ENCODE data around the gene DHX30. TPM values are rescaled to one million over a fixed set of nuclear protein-coding genes. Genes with fewer than 3 reads are reported as not detected.
"Not testable (repeated sequence)": the region's sequence is repeated elsewhere in the genome, so short reads cannot be mapped to it uniquely, and the experiment has no call there.

Gene DHX30, protein sequence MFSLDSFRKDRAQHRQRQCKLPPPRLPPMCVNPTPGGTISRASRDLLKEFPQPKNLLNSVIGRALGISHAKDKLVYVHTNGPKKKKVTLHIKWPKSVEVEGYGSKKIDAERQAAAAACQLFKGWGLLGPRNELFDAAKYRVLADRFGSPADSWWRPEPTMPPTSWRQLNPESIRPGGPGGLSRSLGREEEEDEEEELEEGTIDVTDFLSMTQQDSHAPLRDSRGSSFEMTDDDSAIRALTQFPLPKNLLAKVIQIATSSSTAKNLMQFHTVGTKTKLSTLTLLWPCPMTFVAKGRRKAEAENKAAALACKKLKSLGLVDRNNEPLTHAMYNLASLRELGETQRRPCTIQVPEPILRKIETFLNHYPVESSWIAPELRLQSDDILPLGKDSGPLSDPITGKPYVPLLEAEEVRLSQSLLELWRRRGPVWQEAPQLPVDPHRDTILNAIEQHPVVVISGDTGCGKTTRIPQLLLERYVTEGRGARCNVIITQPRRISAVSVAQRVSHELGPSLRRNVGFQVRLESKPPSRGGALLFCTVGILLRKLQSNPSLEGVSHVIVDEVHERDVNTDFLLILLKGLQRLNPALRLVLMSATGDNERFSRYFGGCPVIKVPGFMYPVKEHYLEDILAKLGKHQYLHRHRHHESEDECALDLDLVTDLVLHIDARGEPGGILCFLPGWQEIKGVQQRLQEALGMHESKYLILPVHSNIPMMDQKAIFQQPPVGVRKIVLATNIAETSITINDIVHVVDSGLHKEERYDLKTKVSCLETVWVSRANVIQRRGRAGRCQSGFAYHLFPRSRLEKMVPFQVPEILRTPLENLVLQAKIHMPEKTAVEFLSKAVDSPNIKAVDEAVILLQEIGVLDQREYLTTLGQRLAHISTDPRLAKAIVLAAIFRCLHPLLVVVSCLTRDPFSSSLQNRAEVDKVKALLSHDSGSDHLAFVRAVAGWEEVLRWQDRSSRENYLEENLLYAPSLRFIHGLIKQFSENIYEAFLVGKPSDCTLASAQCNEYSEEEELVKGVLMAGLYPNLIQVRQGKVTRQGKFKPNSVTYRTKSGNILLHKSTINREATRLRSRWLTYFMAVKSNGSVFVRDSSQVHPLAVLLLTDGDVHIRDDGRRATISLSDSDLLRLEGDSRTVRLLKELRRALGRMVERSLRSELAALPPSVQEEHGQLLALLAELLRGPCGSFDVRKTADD
- total RNA-seq (ENCODE audit: low replicate concordance): 64.2 and 99.5 TPM in 2 replicates
- long read RNA-seq, full-length matches to known transcripts: 31 of 78 reads
- long read RNA-seq, partial matches to known transcripts: 40 of 78 reads
- long read RNA-seq, other reads (novel, unspliced or antisense): 7 of 78 reads

DNA sequence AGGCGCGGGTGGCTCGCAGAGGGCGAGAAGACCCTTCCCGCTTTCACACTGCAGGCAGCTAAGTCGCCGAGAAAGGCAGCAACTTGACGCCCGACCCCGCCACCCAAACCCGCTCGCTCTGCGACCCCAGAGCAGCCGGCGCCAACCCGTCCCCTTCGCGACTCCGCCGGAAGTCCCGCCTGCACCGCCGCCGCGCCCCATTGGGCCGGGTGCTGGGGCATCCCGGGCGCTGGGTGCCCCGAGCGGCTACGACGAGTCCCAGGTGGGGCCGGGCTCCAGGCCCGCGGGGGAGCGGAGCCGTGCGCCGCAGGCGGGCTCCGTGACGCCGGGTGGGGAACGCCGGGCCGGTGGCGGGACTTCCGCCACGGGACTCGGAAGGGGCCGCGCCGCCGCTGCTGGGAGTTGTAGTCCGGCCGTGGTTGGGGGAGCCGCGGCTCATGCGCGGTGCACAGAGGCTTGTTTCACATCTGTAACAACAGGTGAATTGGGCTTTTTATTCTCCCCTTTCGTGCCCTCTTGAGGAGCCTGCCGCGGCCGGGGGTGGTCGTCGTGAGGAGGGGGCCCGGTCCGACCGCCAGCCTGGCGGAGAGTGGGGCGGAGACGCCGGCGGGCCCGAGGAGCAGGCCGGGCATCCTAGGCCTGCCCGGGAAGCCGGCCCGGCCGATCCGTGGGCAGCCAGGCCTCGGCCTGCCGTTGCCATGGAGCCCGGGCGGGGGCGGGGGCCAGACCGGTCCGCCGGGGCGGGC is at the start of gene DHX30:
DHX30 (plus strand) TSS at position 405 of the 746 bp plus-strand sequence. CDS start 7,546 bp downstream, outside the sequence.
- DNase-seq (ENCODE audit: extremely low spot score, unreplicated experiment): peak; percentile 88
- Mint-ChIP-seq H3K4me3 (peak within 1 kb of the TSS; percentile 99), H3K27me3 (no peaks in the 10 kb centered on the region), H3K27ac (peak within 1 kb of the TSS; percentile 98), H3K4me1 (ENCODE audit: unreplicated experiment) (peaks cover 16% of the 10 kb centered on the region), H3K36me3 (peaks cover 3% of the 10 kb centered on the region), H3K9me3 (no peaks in the 10 kb centered on the region)
- TF ChIP-seq, protein P1, sequence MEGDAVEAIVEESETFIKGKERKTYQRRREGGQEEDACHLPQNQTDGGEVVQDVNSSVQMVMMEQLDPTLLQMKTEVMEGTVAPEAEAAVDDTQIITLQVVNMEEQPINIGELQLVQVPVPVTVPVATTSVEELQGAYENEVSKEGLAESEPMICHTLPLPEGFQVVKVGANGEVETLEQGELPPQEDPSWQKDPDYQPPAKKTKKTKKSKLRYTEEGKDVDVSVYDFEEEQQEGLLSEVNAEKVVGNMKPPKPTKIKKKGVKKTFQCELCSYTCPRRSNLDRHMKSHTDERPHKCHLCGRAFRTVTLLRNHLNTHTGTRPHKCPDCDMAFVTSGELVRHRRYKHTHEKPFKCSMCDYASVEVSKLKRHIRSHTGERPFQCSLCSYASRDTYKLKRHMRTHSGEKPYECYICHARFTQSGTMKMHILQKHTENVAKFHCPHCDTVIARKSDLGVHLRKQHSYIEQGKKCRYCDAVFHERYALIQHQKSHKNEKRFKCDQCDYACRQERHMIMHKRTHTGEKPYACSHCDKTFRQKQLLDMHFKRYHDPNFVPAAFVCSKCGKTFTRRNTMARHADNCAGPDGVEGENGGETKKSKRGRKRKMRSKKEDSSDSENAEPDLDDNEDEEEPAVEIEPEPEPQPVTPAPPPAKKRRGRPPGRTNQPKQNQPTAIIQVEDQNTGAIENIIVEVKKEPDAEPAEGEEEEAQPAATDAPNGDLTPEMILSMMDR (conservative IDR thresholded peaks at IDR 0.05): no peak

DNA sequence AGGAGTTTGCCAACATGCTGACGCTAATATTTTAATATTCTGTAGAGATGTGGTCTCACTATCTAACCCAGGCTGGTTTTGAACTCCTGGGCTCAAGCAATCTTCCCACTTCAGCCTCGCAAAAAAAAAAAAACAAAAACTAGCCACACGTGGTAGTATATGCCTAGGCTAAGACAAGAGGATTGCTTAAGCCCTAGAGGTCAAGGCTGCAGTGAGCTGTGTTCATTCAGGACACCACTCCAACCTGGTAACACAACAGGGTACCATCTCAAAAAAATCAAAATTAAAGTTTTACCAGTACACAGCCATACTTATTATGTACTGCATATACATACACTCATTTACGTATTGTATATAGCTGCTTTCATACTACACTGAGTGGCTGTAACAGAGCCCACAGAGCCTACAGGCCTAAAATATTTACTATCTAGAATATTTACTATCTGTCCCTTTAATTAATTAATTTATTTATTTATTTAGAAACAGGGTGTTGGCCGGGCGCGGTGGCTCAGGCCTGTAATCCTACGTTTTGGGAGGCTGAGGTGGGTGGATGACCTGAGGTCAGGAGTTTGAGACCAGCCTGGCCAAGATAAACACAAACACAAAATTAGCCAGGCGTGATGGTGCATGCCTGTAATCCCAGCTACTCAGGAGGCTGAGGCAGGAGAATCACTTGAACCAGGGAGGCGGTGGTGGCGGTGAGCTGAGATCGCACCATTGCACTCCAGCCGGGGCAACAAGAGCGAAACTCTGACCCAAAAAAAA is 44.5 kb upstream of the DHX30 start:
- TF ChIP-seq, protein P1 (conservative IDR thresholded peaks at IDR 0.05): no peak
- Mint-ChIP-seq H3K36me3 (peaks cover 19% of the 10 kb centered on the region), H3K9me3 (no peaks in the 10 kb centered on the region), H3K27ac (no peak overlapping the region), H3K27me3 (no peaks in the 10 kb centered on the region), H3K4me1 (ENCODE audit: unreplicated experiment) (no peaks in the 10 kb centered on the region), H3K4me3 (no peak overlapping the region)
- no peak for DNase-seq (ENCODE audit: extremely low spot score, unreplicated experiment)

DNA sequence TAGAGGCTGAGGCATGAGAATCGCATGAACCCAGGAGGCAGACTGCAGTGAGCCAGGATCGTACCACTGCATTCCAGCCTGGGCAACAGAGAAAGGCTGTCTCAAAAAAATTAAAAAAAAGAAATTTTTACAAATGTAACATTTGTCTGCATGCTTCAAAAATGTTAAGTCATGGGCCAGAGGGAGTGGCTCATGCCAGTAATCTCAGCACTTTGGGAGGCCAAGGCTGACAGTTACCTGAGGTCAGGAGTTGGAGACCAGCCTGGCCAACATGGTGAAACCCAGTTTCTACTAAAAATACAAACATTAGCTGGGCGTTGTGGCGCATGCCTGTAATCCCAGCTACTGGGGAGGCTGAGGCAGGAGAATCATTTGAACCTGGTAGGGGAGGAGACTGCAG is 42.7 kb upstream of the DHX30 start:
- H3K4me3 Mint-ChIP-seq; H3K4me1 Mint-ChIP-seq (ENCODE audit: unreplicated experiment); H3K27me3 Mint-ChIP-seq; DNase-seq (ENCODE audit: extremely low spot score, unreplicated experiment); H3K9me3 Mint-ChIP-seq: not testable (repeated sequence)
- Mint-ChIP-seq H3K36me3 (peaks cover 16% of the 10 kb centered on the region), H3K27ac (peak overlapping the region; percentile 43)

DNA sequence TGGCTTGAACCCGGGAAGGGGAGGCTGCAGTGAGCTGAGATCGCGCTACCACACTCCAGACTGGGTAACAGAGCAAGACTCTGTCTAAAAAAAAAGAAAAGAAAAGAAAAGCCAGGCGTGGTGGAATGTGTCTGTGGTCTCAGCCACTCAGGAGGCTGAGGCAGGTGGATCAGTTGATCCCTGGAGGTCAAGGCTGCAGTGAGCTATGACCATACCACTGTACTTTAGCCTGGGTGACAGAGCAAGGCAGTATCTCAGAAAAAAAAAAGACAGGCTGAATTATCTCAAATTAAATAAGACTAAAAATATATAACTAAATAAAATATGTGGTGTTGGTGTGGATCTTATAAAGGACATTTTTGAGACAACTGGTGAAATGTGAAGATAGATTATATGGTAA is 41.9 kb upstream of the DHX30 start:
- Mint-ChIP-seq H3K27ac (no peak overlapping the region), H3K9me3 (no peaks in the 10 kb centered on the region), H3K4me1 (ENCODE audit: unreplicated experiment) (no peaks in the 10 kb centered on the region), H3K27me3 (no peaks in the 10 kb centered on the region), H3K36me3 (peaks cover 16% of the 10 kb centered on the region), H3K4me3 (no peak overlapping the region)
- no peak for DNase-seq (ENCODE audit: extremely low spot score, unreplicated experiment)
- TF ChIP-seq, protein P1 (conservative IDR thresholded peaks at IDR 0.05): no peak

DNA sequence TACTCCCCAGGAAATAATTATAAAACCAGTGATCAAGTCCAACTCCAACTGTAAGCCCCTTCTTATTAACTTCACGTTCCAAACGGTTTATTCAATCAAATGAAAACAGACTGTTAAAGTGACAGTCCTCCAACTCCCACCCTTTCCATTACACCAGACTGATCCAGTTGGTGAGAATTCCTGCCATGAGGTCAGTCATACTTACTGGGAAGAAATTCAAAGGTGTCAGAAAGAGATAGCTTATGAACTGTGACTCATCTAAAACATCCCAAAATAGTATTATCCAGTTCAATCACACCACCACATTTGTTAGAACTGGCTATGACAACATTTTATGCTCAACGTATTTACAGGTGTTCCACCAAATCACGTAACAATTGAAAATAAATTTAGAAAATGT is 40.7 kb upstream of the DHX30 start:
- no peaks in the 10 kb centered on the region for H3K4me1 Mint-ChIP-seq (ENCODE audit: unreplicated experiment)
- no peak overlapping the region for H3K4me3 Mint-ChIP-seq
- peaks cover 8% of the 10 kb centered on the region for H3K36me3 Mint-ChIP-seq
- H3K27me3 Mint-ChIP-seq: no peaks in the 10 kb centered on the region
- TF ChIP-seq, protein P1 (conservative IDR thresholded peaks at IDR 0.05): no peak
- H3K9me3 Mint-ChIP-seq: no peaks in the 10 kb centered on the region
- peak overlapping the region; percentile 37 for H3K27ac Mint-ChIP-seq
- no peak for DNase-seq (ENCODE audit: extremely low spot score, unreplicated experiment)
